ENCODE results near the gene PACS1.
"Not testable (repeated sequence)": the region's sequence is repeated elsewhere in the genome, so short reads cannot be mapped to it uniquely, and the experiment has no call there.

PACS1 gene

DNA sequence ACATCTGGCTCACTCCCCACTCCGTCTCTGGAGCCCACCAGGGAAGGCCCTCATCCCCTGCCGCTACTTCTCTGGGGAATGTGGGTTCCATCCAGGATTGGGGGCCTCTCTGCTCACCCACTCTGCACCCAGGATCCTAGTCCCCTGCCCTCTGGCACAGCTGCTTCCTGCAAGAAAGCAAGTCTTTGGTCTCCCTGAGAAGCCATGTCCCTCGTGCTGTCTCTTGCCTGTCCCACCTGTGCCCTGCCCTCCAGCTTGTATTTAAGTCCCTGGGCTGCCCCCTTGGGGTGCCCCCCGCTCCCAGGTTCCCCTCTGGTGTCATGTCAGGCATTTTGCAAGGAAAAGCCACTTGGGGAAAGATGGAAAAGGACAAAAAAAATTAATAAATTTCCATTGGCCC lies 207.0 kb downstream of the PACS1 start:
- H3K27ac Mint-ChIP-seq: peak overlapping the region; percentile 29

DNA sequence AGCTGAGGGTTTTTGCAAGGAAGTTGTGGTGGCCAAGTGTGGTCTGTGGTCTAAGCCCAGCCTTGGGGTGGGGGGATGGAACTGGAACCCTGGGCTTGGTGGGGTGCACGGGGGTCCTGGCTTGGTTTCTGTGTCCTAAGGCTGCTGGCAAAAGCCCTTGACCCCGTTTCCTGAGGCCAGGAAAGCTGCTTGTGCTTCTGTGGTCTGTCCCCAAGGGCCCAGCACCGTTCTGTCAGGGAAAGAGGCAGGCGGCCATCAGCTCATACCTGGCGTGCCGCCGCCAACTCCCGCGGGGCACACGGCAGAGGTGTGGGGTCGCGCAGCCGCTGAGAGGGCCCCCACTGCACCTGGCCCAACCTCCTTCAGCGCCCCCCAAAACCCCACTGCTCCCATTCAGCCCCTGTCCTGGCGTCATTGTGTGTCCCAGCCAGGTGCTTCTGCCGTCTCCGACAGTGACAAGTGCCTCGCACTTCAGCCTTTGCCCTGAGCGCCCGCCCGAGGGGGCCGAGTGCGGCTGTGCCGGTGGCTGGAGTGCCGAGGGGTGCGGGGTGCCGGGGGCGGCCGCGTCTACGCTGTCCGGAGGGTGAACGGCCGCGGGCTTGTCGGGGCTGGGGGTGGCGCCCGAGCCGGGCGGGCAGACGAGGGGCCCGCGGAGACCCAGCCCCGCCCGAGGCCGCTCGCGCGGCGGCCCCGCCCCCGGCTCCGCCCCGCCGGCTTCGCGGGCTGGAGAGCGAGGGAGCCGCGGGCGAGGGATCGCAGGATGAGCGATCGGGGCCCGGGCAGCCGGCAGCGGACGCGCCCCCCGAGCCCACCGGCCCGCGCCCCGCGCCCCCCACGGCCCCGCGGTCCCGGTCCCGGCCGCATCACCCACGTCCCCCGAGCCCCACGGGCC lies 207.6 kb downstream of the PACS1 start, which contains the start of gene CNIH2:
Gene CNIH2, plus strand, starts transcription at position 705 of the 892 bp plus-strand sequence. CDS start 282 bp downstream, outside the sequence.
- Mint-ChIP-seq H3K36me3 (ENCODE audit: low read depth) (peaks cover 43% of the 10 kb centered on the region), H3K4me1 (ENCODE audit: low read depth) (peaks cover 20% of the 10 kb centered on the region), H3K9me3 (no peaks in the 10 kb centered on the region), H3K4me3 (peak within 1 kb of the TSS; percentile 50), H3K27ac (peak within 1 kb of the TSS; percentile 52), H3K27me3 (no peaks in the 10 kb centered on the region)
- peak; percentile 70 for DNase-seq

More for the DNA sequence above, 207.0 kb downstream of the PACS1 start:
- Mint-ChIP-seq H3K4me1 (ENCODE audit: low read depth) (peaks cover 20% of the 10 kb centered on the region), H3K36me3 (ENCODE audit: low read depth) (peaks cover 49% of the 10 kb centered on the region)
- not testable (repeated sequence) for DNase-seq, H3K4me3 Mint-ChIP-seq, H3K9me3 Mint-ChIP-seq, H3K27me3 Mint-ChIP-seq

DNA sequence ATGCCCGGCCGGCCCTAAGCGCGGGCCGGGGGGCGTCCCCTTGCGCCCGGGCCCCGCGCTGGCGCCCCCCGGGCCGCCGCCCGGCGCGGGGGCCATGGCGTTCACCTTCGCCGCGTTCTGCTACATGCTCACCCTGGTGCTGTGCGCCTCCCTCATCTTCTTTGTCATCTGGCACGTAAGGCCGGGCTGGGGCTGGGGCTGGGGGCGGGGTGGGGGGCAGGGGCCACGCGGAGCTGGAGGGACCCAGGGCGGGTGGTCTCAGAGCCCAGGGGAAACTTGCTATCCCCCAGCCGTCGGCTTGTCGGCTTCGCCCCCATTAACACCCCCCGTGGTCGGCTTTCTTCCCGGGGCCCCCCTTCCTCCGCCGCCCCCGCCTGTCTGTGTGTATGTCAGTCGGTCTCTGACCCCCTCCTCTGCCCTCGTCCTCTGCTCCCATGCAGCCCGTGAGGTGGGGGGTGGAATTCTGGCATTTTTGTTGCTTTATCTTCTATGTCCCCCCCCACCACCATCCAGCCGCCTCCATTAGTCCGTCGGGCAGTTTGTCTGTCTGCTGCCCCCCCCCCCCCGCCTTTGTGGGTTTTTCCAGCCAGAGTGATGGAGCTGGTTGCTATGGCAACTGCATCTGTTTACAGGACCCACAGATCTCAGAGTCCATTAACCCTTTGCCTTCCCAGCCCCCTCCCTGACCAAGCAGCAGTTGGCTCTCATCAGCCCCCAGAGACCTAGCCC lies 208.5 kb downstream of the PACS1 start:
- H3K27ac Mint-ChIP-seq: peak overlapping the region; percentile 52
- DNase-seq: no peak
- H3K36me3 Mint-ChIP-seq (ENCODE audit: low read depth): peaks cover 41% of the 10 kb centered on the region
- no peaks in the 10 kb centered on the region for H3K27me3 Mint-ChIP-seq
- no peaks in the 10 kb centered on the region for H3K9me3 Mint-ChIP-seq
- peak overlapping the region; percentile 50 for H3K4me3 Mint-ChIP-seq
- peaks cover 27% of the 10 kb centered on the region for H3K4me1 Mint-ChIP-seq (ENCODE audit: low read depth)

DNA sequence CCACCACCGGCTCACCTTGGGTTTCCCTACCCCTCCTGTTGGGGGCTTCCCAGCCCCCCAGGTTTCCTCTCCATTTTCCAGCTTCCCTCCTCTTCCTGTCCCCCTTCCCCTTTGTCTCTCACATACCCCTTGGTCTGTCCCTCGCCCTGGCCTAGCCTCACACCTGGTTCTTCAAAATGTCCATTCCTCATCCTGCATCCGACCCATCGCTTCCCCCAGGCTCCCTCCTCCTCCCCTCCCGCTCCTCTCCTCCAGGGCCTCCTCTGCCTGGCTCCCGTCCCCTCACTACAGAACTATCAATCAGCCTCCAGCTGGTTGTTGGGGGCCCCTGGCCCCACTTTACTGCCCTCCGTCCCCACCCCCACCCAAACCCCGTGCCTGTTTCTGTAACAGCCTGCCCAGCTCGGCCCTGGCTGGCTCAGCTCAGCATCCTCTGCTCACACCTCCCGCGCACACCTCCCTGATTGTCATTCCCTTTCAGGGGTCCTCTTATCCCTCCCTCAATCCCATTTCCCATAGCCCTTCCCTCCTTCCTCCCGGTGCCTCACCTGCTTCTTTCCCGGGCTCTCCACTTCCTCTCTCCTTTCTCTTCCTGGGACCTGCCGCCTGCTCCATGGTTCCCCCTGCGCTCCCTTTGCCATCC lies 209.1 kb downstream of the PACS1 start:
- Mint-ChIP-seq H3K4me3 (peak overlapping the region; percentile 50), H3K27me3 (no peaks in the 10 kb centered on the region), H3K4me1 (ENCODE audit: low read depth) (peaks cover 27% of the 10 kb centered on the region), H3K9me3 (no peaks in the 10 kb centered on the region), H3K36me3 (ENCODE audit: low read depth) (peaks cover 39% of the 10 kb centered on the region), H3K27ac (peak overlapping the region; percentile 52)
- no peak for DNase-seq

DNA sequence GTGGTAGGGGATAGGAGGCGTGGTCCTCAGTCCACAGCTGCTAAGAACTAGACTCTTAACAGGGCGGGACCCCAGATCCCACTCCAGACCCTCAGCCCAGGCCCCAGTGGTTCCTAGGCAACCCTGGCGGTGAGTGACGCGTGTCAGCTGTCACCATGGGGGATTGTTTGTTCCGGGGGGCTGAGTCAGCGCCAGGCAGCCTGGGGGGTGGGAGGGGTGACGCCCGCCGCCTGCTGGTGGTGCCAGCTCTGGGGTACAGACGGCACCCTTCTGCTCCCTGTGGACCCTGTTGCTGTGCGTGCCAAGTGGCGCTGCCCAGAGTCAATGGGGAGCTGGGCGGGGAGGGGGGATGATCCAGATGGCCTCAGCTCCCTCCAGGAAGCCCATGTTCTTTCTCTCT lies 210.4 kb downstream of the PACS1 start:
- Mint-ChIP-seq H3K4me1 (ENCODE audit: low read depth) (peaks cover 27% of the 10 kb centered on the region), H3K36me3 (ENCODE audit: low read depth) (peaks cover 39% of the 10 kb centered on the region), H3K27ac (no peak overlapping the region), H3K27me3 (no peaks in the 10 kb centered on the region), H3K9me3 (no peaks in the 10 kb centered on the region), H3K4me3 (no peak overlapping the region)
- DNase-seq: no peak

DNA sequence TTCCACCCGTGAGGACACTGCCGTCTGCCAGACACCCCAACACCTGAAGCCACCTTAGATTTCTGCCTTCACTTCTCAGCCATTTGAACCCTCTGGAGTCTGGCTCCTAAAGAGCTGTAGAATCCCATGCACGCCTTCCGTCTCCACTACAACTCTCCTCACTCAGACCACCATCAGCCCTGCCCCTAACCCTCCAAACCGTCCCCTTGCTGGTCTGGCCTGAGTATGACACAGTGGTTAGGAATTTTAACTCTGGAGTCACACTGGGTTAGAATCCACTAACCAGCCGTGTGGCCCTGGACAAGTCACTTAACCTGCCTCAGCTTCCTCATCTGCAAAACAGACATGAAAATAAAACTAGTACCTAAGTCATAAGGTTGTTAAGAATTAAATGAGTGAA lies 210.9 kb downstream of the PACS1 start:
- Mint-ChIP-seq H3K27ac (no peak overlapping the region), H3K36me3 (ENCODE audit: low read depth) (peaks cover 37% of the 10 kb centered on the region), H3K4me3 (no peak overlapping the region), H3K9me3 (no peaks in the 10 kb centered on the region), H3K27me3 (no peaks in the 10 kb centered on the region), H3K4me1 (ENCODE audit: low read depth) (peaks cover 28% of the 10 kb centered on the region)
- no peak for DNase-seq

DNA sequence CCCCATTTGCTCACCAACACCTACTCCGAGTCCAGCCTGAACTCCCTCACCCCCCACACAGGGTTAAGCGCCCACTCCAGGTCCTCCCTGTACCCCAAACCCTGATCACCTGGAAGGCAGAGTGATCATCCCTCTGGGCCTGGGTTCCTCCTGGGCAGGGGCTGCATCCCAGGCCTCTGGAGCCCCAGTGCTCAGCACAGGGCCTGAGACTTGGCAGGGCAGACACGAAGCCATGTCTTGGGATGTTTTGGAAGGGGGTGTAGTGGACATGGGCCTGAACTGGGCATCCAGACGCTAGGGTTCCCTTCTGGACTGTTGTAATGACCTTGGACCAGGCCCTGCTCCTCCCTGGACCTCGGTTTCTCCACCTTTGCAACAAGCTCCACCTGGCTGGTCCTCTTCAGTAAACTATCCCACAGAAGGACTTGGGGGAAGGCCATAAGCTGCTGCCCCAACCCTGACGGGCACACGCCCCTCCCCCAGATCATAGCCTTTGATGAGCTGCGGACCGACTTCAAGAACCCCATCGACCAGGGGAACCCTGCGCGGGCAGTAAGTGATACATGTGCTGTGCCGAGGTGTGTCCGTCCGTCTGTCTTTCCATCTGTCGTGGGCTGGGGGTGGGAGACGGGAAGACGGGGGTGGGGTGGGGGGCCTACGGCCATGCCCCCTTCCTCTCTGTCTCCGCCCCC lies 211.8 kb downstream of the PACS1 start:
- no peaks in the 10 kb centered on the region for H3K27me3 Mint-ChIP-seq
- no peak overlapping the region for H3K4me3 Mint-ChIP-seq
- H3K27ac Mint-ChIP-seq: no peak overlapping the region
- peaks cover 34% of the 10 kb centered on the region for H3K4me1 Mint-ChIP-seq (ENCODE audit: low read depth)
- H3K36me3 Mint-ChIP-seq (ENCODE audit: low read depth): peaks cover 35% of the 10 kb centered on the region
- no peaks in the 10 kb centered on the region for H3K9me3 Mint-ChIP-seq
- DNase-seq: no peak

DNA sequence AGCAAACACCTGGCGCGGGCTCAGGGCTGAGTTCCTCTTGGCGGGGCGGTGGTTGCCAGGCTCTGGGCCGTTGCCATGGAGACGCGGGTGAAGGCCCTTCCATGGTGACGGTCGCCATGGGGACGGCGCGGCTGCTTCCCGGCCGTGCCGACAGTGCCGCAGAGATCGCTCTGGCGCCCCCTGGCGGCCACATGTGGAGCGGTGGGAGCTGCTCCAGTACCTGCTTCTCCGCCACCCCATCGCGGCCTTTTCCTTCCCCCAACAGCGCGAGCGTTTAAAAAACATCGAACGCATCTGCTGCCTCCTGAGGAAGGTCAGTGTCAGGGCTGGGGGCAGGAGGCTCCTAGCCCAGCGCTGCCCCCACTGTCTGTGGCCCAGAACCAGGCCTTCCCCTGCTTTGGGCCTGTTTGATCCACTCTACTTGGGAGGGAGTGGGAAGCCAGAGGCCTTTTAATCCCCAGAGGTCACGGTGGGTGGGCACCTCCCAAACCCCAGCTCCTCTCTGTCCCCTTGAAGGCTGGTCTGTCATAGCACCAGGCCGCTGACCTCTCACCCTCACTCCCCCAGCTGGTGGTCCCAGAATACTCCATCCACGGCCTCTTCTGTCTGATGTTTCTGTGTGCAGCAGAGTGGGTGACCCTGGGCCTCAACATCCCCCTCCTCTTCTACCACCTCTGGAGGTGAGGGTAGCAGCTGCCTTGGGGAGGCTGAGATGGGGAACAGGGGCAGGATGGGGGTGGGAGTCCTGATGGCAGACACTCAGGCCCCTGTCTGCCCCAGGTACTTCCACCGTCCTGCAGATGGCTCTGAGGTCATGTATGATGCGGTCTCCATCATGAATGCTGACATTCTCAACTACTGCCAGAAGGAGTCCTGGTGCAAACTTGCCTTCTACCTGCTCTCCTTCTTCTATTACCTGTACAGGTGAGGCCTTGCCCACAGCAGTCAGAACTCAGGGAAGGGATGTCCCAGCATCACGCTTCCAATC lies 212.7 kb downstream of the PACS1 start:
- Mint-ChIP-seq H3K27ac (peak overlapping the region; percentile 86), H3K27me3 (no peaks in the 10 kb centered on the region), H3K9me3 (no peaks in the 10 kb centered on the region), H3K36me3 (ENCODE audit: low read depth) (peaks cover 35% of the 10 kb centered on the region), H3K4me1 (ENCODE audit: low read depth) (peaks cover 38% of the 10 kb centered on the region), H3K4me3 (peak overlapping the region; percentile 18)
- peak; percentile 98 for DNase-seq

DNA sequence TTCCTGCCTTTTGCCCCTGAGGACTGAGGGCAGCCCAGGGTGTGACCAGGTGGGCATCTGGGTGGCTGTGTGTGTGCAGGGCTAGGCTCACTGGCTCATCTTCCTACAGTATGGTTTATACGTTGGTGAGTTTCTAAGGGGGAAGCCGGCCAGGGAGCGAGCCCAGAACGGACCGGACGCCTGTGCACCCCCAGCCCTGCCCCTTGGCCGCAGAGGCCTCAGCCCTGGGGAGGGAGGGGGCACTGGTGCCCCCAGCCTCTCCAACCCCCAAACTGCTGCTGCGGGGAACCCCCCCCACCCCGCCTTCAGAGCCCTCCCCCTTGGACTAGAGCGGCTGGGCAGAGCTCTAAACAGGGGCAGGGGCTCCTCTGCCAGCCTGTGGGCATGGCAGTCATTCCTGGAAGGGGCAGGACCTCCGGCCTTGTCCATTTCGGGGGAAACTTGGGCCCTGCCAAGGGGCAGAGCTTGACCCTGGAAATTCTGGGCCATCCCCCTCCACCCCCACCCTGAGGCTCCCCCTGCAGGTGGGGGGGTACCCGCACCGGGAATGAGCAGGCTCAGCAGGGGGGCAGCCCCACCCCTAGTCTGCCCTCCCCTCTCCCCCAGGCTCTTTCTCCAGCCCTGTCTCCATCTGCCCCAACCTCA lies 213.5 kb downstream of the PACS1 start:
- H3K27ac Mint-ChIP-seq: peak overlapping the region; percentile 86
- no peaks in the 10 kb centered on the region for H3K27me3 Mint-ChIP-seq
- H3K9me3 Mint-ChIP-seq: no peaks in the 10 kb centered on the region
- H3K4me1 Mint-ChIP-seq (ENCODE audit: low read depth): peaks cover 42% of the 10 kb centered on the region
- no peak for DNase-seq
- H3K36me3 Mint-ChIP-seq (ENCODE audit: low read depth): peaks cover 40% of the 10 kb centered on the region
- H3K4me3 Mint-ChIP-seq: no peak overlapping the region

DNA sequence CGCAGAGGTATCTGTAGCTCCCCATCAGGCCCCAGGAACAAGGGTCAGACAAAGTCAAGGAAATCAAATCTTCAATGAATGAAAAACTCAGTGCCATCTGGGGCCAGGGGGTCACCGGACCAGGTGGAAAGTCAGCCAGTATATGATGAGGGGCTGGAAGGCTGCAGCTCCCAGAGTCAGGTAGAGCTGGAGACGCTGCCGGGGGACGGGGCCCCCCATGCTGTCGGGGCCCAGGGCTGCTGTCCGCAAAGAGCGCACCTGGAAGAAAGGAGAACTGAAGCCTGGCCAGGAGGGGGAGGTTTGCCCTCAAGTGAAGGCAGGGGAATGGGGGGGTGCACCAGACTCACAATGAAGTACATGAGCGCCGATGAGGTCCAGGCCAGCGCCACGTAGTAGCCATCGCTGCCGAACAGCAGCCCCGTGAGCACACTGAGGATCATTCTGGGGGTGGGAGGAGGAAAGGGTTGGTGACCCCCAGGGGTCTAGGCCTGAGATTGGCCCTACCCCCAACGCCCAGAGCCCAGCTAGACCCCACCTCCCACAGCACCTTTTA lies 214.5 kb downstream of the PACS1 start:
- Mint-ChIP-seq H3K36me3 (ENCODE audit: low read depth) (peaks cover 40% of the 10 kb centered on the region), H3K27ac (no peak overlapping the region), H3K27me3 (no peaks in the 10 kb centered on the region), H3K4me1 (ENCODE audit: low read depth) (peaks cover 40% of the 10 kb centered on the region), H3K4me3 (no peak overlapping the region), H3K9me3 (no peaks in the 10 kb centered on the region)
- DNase-seq: no peak

DNA sequence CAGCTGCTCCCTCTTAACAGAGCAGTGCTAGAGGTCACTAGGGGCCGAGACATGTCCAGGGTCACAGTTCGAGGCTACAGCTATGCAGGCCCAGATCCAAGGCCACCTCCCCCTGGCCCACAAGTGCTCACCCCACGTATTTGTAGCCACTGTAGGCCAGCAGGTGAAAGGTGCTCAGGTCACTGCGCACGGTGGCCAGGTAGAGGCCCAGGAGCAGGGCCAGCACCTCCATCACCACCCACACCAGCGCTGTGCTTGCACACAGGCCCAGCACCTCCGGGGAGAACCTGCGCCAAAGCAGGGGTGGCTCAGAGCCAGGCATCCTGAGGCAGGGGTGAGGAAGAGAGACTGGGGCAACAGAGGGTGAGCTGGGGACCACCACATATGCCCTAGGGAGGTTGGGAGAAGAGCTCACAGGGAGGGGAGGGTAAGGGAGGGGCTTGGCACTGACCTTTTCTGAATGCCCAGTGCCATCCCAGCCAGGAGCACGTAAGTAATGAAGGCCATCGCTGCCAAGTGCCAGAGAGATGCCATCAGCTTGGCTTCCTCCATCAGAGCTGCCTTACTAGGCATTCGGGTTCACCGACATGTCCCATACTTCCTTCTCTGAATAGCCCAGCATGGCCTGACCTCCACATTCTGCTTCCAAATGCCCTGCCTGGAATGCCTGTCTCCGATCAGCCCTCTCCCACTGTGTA lies 215.3 kb downstream of the PACS1 start:
- Mint-ChIP-seq H3K27ac (no peak overlapping the region), H3K36me3 (ENCODE audit: low read depth) (peaks cover 40% of the 10 kb centered on the region), H3K9me3 (no peaks in the 10 kb centered on the region), H3K4me3 (no peak overlapping the region), H3K4me1 (ENCODE audit: low read depth) (peaks cover 47% of the 10 kb centered on the region), H3K27me3 (no peaks in the 10 kb centered on the region)
- DNase-seq: no peak

DNA sequence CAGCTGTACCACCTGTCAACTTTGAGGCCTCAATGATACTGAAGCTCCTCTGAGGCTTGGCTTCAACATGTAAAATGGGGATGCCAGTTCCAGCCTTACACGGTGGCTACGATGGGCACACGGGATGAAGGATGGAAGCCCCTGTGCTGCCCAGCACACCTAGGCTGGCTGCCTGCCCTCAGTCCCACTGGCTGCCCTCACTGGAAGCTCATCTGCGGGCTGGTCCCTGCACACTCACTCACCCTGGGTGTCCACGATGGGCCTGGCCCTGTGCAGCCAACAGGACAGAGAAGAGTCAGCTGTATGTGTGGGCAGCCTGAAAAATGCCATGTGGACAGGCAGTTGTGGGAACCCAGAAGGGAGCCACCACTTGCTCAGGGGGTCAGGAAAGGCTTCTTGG lies 216.6 kb downstream of the PACS1 start:
- peak overlapping the region; percentile 22 for H3K27ac Mint-ChIP-seq
- H3K9me3 Mint-ChIP-seq: no peaks in the 10 kb centered on the region
- DNase-seq: no peak
- H3K36me3 Mint-ChIP-seq (ENCODE audit: low read depth): peaks cover 40% of the 10 kb centered on the region
- H3K4me3 Mint-ChIP-seq: peak overlapping the region; percentile 93
- H3K27me3 Mint-ChIP-seq: peaks cover 8% of the 10 kb centered on the region
- H3K4me1 Mint-ChIP-seq (ENCODE audit: low read depth): peaks cover 50% of the 10 kb centered on the region

Measured in activated T-cell treated with anti-CD3 and anti-CD28 coated beads, Interleukin-2, amount 50 U/mL, for 24 hours (primary cell).